Muscle of arm (tissue), 14 donors: Measurements from ENCODE around the gene TFF3. TPM values are rescaled to one million over a fixed set of nuclear protein-coding genes. Genes with fewer than 3 reads are reported as not detected.

Source experiments
- DNase-seq: peaks from one replicate; pipeline ENCODE4 v3.0.0-alpha.2; 2013
- long read RNA-seq, 11 donors: transcript quantifications; one replicate each; lab custom pipeline, GENCODE V29; 2026
- polyA plus RNA-seq, 12 donors: library from polyadenylated mRNA; unstranded; fragments of 120-200 nt; gene quantifications; one replicate each; pipeline ENCODE4 v1.2.1, GENCODE V29; 2013; ENCODE audit not compliant: insufficient read length in 12 of 12

TFF3 gene, protein sequence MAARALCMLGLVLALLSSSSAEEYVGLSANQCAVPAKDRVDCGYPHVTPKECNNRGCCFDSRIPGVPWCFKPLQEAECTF
- polyA plus RNA-seq, result 100 to 1,000 TPM in 1 of 12 donors, 1 to 10 TPM in 8, under 1 TPM in 2, not detected in 1; 0.75 to 218 (median 1.4) TPM
- long read RNA-seq, donor 1, transcript TFF3-203 (2 exons, 419 nt), result minor isoform, 175 of 2,662 reads
- long read RNA-seq, donor 1, transcript TFF3-202 (3 exons, 452 nt), result minor isoform, 5 of 2,662 reads
- long read RNA-seq, donor 1, transcript TFF3-204 (3 exons, 1,109 nt), result major isoform, 2,188 of 2,662 reads
- long read RNA-seq, donor 1, partial matches to known transcripts, result 226 of 2,662 reads
- long read RNA-seq, donor 1, other reads (novel, unspliced or antisense), result 68 of 2,662 reads
- long read RNA-seq, donor 2, partial matches to known transcripts, result 0 of 3 reads
- long read RNA-seq, donor 2, other reads (novel, unspliced or antisense), result 0 of 3 reads
- long read RNA-seq, donor 3, partial matches to known transcripts, result 0 of 4 reads
- long read RNA-seq, donor 3, other reads (novel, unspliced or antisense), result 0 of 4 reads
- long read RNA-seq, donor 4, result 0 reads
- long read RNA-seq, donor 5, partial matches to known transcripts, result 0 of 3 reads
- long read RNA-seq, donor 5, other reads (novel, unspliced or antisense), result 0 of 3 reads
- long read RNA-seq, donor 6, partial matches to known transcripts, result 0 of 1 reads
- long read RNA-seq, donor 6, other reads (novel, unspliced or antisense), result 0 of 1 reads
- long read RNA-seq, donor 7, partial matches to known transcripts, result 0 of 2 reads
- long read RNA-seq, donor 7, other reads (novel, unspliced or antisense), result 0 of 2 reads
- long read RNA-seq, donor 8, partial matches to known transcripts, result 0 of 7 reads
- long read RNA-seq, donor 8, other reads (novel, unspliced or antisense), result 0 of 7 reads
- long read RNA-seq, donor 9, transcript TFF3-204 (3 exons, 1,109 nt), result major isoform, 12 of 12 reads
- long read RNA-seq, donor 9, partial matches to known transcripts, result 0 of 12 reads
- long read RNA-seq, donor 9, other reads (novel, unspliced or antisense), result 0 of 12 reads
- long read RNA-seq, donor 10, transcript TFF3-204 (3 exons, 1,109 nt), result major isoform, 5 of 5 reads
- long read RNA-seq, donor 10, partial matches to known transcripts, result 0 of 5 reads
- long read RNA-seq, donor 10, other reads (novel, unspliced or antisense), result 0 of 5 reads
- long read RNA-seq, donor 11, partial matches to known transcripts, result 0 of 4 reads
- long read RNA-seq, donor 11, other reads (novel, unspliced or antisense), result 0 of 4 reads

GRCh38 chr21:42315296-42315891 is at the start of gene TFF3:
TFF3 (minus strand) TSS chr21:42315409; CDS start chr21:42315374, 35 bp downstream.
- no peak for DNase-seq

DNA sequence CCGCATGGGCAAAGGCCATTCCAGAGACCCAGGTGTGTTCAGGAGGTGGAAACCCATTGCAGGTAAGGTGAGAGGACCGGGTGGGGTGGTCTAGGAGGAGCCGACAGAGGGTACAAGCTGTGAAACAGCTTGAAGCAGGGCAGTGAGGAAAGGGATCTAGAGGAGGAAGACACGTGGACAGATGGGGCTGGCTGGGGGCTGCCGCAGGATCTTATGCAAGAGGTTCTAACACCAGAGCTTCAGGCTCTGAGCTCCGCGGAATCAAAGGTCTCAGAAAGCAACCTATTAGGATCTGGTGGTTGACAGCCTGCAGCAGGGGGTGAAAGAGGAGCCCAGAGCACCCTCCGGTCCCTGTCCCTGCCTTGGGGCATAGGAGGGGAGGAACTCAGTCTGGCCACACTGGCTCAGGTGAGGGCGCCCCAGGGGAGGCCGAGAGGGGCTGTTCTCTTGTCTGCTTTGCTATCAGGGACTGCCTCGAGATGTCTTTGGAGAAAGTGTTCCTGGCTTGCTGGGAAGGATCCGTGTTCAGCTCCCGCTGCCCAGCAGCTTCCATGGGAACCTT is 49.2 kb upstream of the TFF3 start:
- DNase-seq, result no peak

DNA sequence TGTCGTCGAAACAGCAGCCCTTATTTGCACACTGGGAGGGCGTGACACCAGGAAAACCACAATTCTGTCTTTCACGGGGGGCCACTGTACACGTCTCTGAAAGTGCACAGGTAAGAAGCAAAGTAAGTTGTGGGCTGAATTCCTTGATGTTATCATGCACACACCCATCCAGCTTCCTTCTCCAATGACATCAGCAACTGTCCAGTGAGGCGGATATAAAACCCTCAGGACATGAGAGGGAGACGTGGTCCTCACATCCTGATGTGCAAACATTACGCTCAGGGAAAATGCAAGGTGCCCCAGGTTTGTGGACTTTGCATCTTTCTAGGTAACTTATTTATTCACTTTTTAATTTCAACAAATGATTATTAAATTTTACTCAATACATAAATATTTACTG is 48.1 kb upstream of the TFF3 start:
- no peak for DNase-seq

DNA sequence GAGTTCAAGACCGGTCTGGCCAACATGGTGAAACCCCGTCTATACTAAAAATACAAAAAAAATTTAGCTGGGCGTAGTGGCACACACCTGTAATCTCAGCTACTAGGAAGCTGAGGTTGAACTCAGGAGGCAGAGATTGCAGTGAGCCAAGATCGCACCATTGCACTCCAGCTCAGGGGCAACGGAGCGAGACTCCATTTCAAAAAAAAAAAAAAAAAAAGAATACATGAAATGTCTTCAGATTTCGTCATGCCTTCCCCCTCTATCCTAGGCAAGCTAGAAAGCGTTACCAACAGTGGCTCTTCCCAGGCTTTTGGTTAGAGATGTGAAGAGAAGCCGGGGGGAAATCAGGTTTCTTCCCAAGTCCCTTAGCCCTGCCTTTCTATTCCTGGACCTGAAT is 47.5 kb upstream of the TFF3 start:
- DNase-seq, result no peak

DNA sequence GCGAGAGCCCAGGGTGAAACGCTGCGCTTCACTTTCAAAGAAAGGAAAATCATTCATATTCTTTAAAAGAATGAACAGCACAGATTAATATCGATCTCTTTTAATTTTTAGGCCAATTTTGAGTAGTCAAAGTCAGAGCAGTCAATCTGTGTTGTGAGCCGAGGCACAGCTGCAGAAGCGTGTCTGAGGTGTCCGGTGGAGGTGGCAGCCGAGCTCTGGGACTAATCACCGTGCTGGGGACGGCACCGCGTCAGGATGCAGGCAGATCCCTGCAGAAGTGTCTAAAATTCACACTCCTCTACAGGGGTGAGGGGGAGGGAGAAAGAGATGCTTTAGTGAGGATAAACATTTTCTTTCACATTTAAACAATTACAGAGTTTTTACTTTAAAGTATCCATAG is 47.0 kb upstream of the TFF3 start:
- no peak for DNase-seq

DNA sequence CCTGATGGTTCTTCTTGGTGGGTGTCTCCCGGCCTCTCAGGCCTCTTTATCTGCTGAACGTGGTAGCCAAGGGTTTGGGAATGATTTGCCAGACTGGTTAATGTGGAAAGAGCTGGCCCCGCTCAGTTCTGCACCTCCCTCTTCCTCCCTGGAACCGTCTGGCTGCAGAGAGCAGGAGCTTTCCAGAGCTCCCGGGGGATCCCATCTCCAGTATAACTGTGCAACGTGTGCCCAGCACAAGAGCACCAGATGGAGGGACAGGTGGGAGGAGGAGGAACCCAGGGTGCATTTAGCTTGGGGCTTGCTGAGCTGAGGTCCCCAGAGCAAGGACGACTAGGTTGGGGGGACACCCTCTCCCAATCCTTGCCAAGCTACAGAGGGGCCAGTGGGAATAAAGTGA is 46.1 kb upstream of the TFF3 start:
- no peak for DNase-seq

GRCh38 chr21:42360317-42360716 is 45.1 kb upstream of the TFF3 start:
- no peak for DNase-seq

GRCh38 chr21:42358937-42359336 is 43.7 kb upstream of the TFF3 start:
- DNase-seq, result no peak

DNA sequence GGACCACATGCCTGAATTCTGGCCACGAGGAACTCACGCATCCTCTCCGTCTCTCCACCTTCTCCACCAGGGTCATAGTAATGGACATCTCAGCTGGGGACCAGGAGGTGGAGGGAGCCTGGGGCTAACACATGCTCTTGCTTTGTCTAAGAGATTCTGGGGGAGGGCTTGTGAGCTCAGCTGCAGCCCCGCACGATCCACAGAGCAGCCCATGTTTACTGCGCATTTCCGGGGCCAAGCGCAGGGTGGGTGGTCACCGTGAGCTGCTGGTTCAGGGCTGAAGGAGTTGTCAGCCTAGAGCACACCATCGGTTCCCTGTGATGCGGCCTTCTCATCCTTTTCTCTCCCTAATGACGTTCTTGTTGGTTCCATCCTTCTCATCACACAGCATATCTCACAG is 43.1 kb upstream of the TFF3 start:
- DNase-seq, result no peak

DNA sequence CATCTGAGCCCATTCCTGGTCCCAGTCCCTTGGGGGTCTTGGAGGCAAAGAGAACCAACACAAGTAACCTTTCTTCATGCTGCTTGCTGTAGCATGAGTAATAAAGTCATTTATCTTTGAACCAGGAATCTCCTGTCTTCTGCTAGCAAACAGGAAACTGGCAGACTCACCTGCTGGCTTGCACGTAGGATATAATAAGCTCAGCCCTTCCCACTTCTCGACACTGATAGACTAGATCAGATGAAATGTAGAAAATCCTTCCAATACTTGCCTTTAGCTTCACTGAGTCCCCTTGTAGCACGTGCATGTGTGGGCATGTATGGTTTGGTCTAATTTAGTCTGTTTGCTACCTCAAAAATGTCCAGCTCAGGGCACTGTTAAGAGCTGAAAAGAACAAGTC is 42.1 kb upstream of the TFF3 start:
- no peak for DNase-seq

- no peak for DNase-seq
These were observed 41.4 kb upstream of the TFF3 start for GRCh38 chr21:42356650-42357049.

DNA sequence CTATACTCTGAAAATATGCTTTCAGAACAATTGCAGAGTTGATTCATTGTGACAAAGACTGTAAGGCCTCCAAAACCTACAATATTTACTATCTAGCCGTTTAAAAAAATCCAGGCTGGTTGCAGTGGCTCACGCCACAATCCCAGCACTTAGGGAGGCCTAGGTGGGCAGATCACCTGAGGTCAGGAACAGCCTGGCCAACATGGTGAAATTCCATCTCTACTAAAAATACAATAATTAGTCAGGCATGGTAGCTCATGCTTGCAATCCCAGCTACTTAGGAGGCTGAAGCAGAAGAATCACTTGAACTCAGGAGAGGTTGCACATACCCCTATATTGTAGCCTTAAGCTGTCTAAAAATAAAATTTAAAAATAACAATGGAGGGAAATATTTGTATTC is 40.8 kb upstream of the TFF3 start:
- DNase-seq, result no peak

DNA sequence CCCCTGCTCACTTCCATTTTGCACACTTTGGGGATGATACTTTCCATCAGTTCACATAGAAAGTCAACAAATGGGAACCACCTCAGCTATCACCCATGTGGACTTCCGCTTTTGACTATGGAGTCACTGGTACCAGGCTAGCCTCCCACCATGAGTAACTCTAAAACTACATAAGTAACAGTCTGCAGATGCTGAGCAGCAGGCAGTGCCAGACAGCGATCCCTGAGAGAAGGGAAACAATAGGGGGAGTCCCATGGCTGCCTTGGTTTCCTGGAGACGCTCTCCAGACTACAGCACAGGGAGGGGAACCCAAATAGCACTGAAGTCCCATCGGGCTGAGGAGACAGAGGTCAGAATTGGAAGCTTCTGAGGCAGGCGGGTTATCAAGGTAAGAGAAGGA is 38.4 kb upstream of the TFF3 start:
- no peak for DNase-seq

DNA sequence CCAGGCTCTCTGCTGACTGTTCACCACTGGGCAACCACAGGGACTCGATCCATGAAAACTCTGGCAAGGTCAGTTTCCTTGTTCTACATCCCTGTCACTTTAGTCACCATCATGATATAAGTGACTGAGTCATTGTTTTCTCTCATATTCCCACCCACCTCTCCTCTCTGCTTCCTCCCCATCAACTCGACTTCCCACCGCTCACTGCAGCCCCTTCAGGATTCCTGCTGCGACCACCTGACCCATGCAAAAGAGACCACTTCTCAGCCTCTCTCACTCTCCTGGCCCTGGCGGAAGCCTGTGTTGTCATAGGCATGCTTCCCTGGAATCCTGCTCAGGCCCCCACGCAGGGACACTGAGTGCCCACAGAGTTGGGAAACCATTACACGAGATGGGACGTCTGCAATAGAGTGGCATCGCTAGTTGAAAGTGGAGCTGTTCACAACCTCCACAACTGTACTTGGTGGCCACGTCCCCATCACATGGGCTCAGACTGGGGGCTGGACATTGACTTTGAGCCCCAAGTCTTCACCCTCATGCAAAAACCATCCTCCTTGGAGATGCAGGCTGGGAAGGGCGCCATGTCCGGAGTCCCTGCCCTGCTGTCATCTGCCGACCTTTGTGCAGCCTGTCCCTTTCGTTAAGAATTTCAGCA is 37.4 kb upstream of the TFF3 start:
- no peak for DNase-seq

GRCh38 chr21:42351626-42352440 is 36.6 kb upstream of the TFF3 start:
- DNase-seq, result no peak

DNA sequence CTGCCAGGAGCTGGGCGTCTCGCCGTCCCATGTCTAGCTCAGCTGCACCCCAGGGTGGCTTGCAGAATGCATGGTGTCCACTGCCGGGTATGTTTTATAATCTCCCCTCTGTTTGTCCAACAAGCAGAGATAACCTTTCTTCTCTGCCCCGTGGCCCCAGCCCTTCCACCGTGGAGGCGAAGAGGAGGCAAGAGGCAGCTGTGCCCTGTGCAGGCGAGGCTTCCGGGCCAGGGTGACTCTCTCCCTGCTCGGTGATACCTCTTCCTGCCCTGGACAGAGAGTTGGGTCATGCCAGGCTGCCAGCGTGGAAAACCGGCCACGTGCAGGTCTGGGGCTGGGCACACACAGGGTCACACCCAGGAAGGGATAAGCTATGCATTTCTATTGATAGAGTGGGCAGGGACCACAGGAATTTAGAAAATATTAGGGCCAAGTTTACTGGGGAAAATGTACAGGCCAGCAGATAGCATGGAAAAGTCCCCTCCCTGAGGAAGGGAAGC is 35.8 kb upstream of the TFF3 start, which contains the start of gene TFF2:
TSS of gene TFF2 (minus strand) at position 68 of the 500 bp plus-strand sequence. CDS start at position 31, 37 bp downstream.
- DNase-seq, result no peak

- DNase-seq, result no peak
These were observed 35.2 kb upstream of the TFF3 start for GRCh38 chr21:42350318-42350910.

DNA sequence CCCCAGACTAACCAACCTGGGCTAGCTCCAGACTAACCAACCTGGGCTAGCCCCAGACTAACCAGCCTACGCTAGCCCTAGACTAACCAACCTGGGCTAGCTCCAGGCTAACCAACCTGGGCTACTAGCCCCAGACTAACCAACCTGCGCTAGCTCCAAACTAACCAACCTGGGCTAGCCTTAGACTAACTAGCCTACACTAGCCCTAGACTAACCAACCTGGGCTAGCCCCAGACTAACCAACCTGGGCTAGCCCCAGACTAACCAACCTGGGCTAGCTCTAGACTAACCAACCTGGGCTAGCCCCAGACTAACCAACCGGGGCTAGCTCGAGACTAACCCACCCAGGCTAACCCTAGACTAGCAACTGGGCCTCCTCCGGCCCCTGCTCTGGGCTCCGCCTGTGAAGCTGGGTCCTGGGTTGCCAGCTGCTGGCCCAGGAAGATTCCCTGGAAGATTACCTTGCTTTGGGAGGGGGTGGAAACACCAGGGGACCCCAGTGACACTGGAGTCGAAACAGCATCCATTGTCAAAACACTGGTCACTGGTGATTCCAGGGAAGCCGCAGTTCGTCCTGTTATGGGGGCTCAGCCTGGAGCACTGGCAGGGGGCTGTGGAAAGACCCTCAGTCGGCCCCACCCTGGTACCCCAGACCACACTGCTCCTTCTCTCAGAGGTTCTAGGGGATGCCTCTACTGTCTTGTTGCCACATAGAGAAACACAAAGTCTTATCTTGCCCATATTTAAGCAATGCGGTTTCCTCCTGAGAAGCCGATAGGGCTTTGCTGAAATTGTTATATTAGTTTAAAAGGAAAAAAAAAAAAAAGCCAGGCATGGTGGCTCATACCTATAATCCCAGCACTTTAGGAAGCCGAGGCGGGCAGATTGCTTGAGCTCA is 34.5 kb upstream of the TFF3 start:
- no peak for DNase-seq
